A549 (cell line): Measurements from ENCODE around the gene OR51Q1. TPM values are rescaled to one million over a fixed set of nuclear protein-coding genes. Genes with fewer than 3 reads are reported as not detected.

Experiments used
- ATAC-seq, 2 experiments: fragments of 200-7000 bp in 1 of 2; fragments of >200 bp in 1 of 2; cut with Nextera tagmentation in 1 of 2; cut with Tn5 transposase in 1 of 2; 3 replicates each; pipeline versions ENCODE4 v1.8.0 to v1.9.1; 2018 to 2020; ENCODE audit warnings: mild to moderate bottlenecking in 1 of 2, moderate library complexity in 1 of 2
- CTCF ChIA-PET: fragments of 300-600 bp; sonication (Branson Sonifier 250); formaldehyde crosslinking; extraction: SDS; loops from one replicate; lab custom pipeline; 2021; ENCODE audit warnings: antibody characterized with exemption, inconsistent platforms; lab: Yijun Ruan, JAX
- POLR2A ChIA-PET: fragments of 350-600 bp; formaldehyde crosslinking; extraction: SDS; loops from one replicate; lab custom pipeline; 2021; ENCODE audit warnings: antibody characterized with exemption, inconsistent platforms; lab: Yijun Ruan, JAX
- DNase-seq, 2 experiments: peaks; one replicate each; pipeline versions ENCODE4 v3.0.0 to v3.0.0-alpha.2; 2011 to 2016; ENCODE audit warnings: low read depth in 1 of 2, low spot score in 1 of 2
- FAIRE-seq: peaks from 2 replicates; lab custom pipeline; 2011; peaks lifted over from hg19 to GRCh38; lab: Jason Lieb, UNC
- H3K27ac ChIP-seq, 2 experiments: fragments of >200 bp; sonication (Bioruptor Twin); formaldehyde crosslinking; 3 replicates each; pipeline ENCODE4 v1.5.1; 2016 to 2017
- H3K4me1 ChIP-seq: fragments of >200 bp; sonication (Bioruptor Twin); formaldehyde crosslinking; 3 replicates; pipeline ENCODE4 v1.6.1; 2016
- H3K4me2 ChIP-seq: fragments of >200 bp; sonication (Bioruptor Twin); formaldehyde crosslinking; 3 replicates; pipeline ENCODE4 v1.6.1; 2016
- H3K4me3 ChIP-seq: fragments of >200 bp; sonication (Bioruptor Twin); formaldehyde crosslinking; 3 replicates; pipeline ENCODE4 v1.5.1; 2016
- H3K9me3 ChIP-seq: fragments of >200 bp; sonication (Bioruptor Twin); formaldehyde crosslinking; 3 replicates; pipeline ENCODE4 v1.6.1; 2016
- CHD2 ChIP-seq: fragments of 150-350 bp; IDR thresholded peaks from 2 replicates; pipeline ENCODE4 v1.6.1; 2014; ENCODE audit warnings: low read length; ENCODE audit not compliant: partially characterized antibody
- CHD4 ChIP-seq: fragments of 200-600 bp; sonication (generic); IDR thresholded peaks from 2 replicates; pipeline ENCODE4 v1.6.1; 2016; ENCODE audit warnings: antibody characterized with exemption, mild to moderate bottlenecking, borderline replicate concordance
- EHF ChIP-seq: fragments of 250-450 bp; sonication (Bioruptor Pico); IDR thresholded peaks from 2 replicates; pipeline ENCODE4 v1.5.0; 2020; ENCODE audit warnings: mild to moderate bottlenecking
- FOXS1 ChIP-seq: fragments of 250-450 bp; sonication (Bioruptor Pico); IDR thresholded peaks from 2 replicates; pipeline ENCODE4 v1.5.0; 2020; ENCODE audit warnings: mild to moderate bottlenecking, moderate library complexity
- GATA3 ChIP-seq: IDR thresholded peaks from 2 replicates; pipeline ENCODE4 v1.6.1; 2012; ENCODE audit warnings: borderline replicate concordance
- HOXB13 ChIP-seq: fragments of 250-450 bp; sonication (Bioruptor Pico); IDR thresholded peaks from 2 replicates; pipeline ENCODE4 v1.5.0; 2020; ENCODE audit warnings: low read depth, mild to moderate bottlenecking, moderate library complexity
- JUNB ChIP-seq: fragments of >200 bp; sonication (Bioruptor Twin); formaldehyde crosslinking; IDR thresholded peaks from 2 replicates; pipeline ENCODE4 v1.6.1; 2016
- KDM1A ChIP-seq: fragments of 200-600 bp; sonication (generic); IDR thresholded peaks from 2 replicates; pipeline ENCODE4 v1.6.1; 2016; ENCODE audit warnings: low read depth, mild to moderate bottlenecking
- MAFK ChIP-seq: fragments of 450-650 bp; IDR thresholded peaks from 2 replicates; pipeline ENCODE4 v1.6.1; 2014; ENCODE audit not compliant: partially characterized antibody
- MYC ChIP-seq: IDR thresholded peaks from 2 replicates; pipeline ENCODE4 v1.6.1; 2012; ENCODE audit warnings: mild to moderate bottlenecking, inconsistent platforms, low read length, improper control_type of control experiment, borderline replicate concordance
- NR3C1 ChIP-seq: fragments of >200 bp; sonication (Bioruptor Twin); formaldehyde crosslinking; IDR thresholded peaks from 3 replicates; pipeline ENCODE4 v1.6.1; 2017
- PHF8 ChIP-seq: fragments of 200-600 bp; sonication (generic); IDR thresholded peaks from 2 replicates; pipeline ENCODE4 v1.6.1; 2016; ENCODE audit warnings: low read depth, mild to moderate bottlenecking, antibody characterized with exemption, moderate library complexity, borderline replicate concordance
- RAD21 ChIP-seq, 2 experiments: fragments of >200 bp in 1 of 2; sonication (Bioruptor Twin) in 1 of 2; formaldehyde crosslinking in 1 of 2; IDR thresholded peaks in 1 of 2; conservative IDR thresholded peaks in 1 of 2; 2 replicates in 1 of 2; 3 replicates in 1 of 2; pipeline ENCODE4 v1.6.1; 2012 to 2018; ENCODE audit warnings: inconsistent platforms in 1 of 2
- RCOR1 ChIP-seq: fragments of 150-350 bp; IDR thresholded peaks from 2 replicates; pipeline ENCODE4 v1.6.1; 2014; ENCODE audit warnings: antibody characterized with exemption, low read length, low read depth
- RFX5 ChIP-seq: fragments of 450-650 bp; IDR thresholded peaks from 2 replicates; pipeline ENCODE4 v1.7.1; 2014; ENCODE audit warnings: antibody characterized with exemption, mild to moderate bottlenecking, moderate library complexity
- RNF2 ChIP-seq: fragments of 200-600 bp; sonication (generic); IDR thresholded peaks from 2 replicates; pipeline ENCODE4 v1.6.1; 2016; ENCODE audit warnings: low read depth, mild to moderate bottlenecking, antibody characterized with exemption, moderate library complexity, borderline replicate concordance
- SMC3 ChIP-seq: fragments of >200 bp; sonication (Bioruptor Twin); formaldehyde crosslinking; IDR thresholded peaks from 3 replicates; pipeline ENCODE4 v1.6.1; 2018; ENCODE audit warnings: inconsistent platforms
- TP53 ChIP-seq: fragments of 250-450 bp; sonication (Bioruptor Pico); IDR thresholded peaks from 2 replicates; pipeline ENCODE4 v1.5.0; 2021; ENCODE audit warnings: mild to moderate bottlenecking, moderate library complexity
- ZSCAN20 ChIP-seq: fragments of 250-450 bp; sonication (Bioruptor Pico); IDR thresholded peaks from 2 replicates; pipeline ENCODE4 v1.8.0; 2022; ENCODE audit warnings: mild to moderate bottlenecking, moderate library complexity
- WGBS: methylation state at CpG from one replicate; pipeline ENCODE4 v1.1.6; 2017; ENCODE audit errors: missing lambda C conversion rate; 5-methylcytosine and 5-hydroxymethylcytosine counted together
- polyA plus RNA-seq, 4 experiments: library from polyadenylated mRNA; depleted of rRNA in 3 of 4; stranded (reverse); fragments of >200 nt; fragmentation: RNase III in 1 of 4; extraction: RNeasy Plus Mini Kit Qiagen cat#74134 plus additional on column Dnase treatment in 1 of 4; gene quantifications; 2 replicates in 3 of 4; 3 replicates in 1 of 4; pipeline ENCODE4 v1.2.3, GENCODE V29; 2011 to 2017
- TF ChIP-seq, protein P1 (sequence below): fragments of 200-600 bp; sonication (generic); IDR thresholded peaks from 2 replicates; pipeline ENCODE4 v1.6.1; 2016; ENCODE audit warnings: antibody characterized with exemption, mild to moderate bottlenecking, moderate library complexity
- TF ChIP-seq, protein P2 (sequence below): fragments of >200 bp; sonication (Bioruptor Twin); formaldehyde crosslinking; IDR thresholded peaks from 3 replicates; pipeline ENCODE4 v1.5.1; 2016
- TF ChIP-seq, protein P3 (sequence below): fragments of 150-350 bp; IDR thresholded peaks from 2 replicates; pipeline ENCODE4 v1.6.1; 2014; ENCODE audit warnings: low read depth, mild to moderate bottlenecking, low read length
- TF ChIP-seq, protein P4 (sequence below): fragments of >200 bp; sonication (Bioruptor Twin); formaldehyde crosslinking; IDR thresholded peaks from 2 replicates; pipeline ENCODE4 v1.6.1; 2016
- TF ChIP-seq, protein P5 (sequence below): IDR thresholded peaks from 2 replicates; pipeline ENCODE4 v1.6.1; 2012

OR51Q1 gene
- polyA plus RNA-seq, 2 of the 4 experiments (the other 2 are of a cell fraction) = not detected

DNA sequence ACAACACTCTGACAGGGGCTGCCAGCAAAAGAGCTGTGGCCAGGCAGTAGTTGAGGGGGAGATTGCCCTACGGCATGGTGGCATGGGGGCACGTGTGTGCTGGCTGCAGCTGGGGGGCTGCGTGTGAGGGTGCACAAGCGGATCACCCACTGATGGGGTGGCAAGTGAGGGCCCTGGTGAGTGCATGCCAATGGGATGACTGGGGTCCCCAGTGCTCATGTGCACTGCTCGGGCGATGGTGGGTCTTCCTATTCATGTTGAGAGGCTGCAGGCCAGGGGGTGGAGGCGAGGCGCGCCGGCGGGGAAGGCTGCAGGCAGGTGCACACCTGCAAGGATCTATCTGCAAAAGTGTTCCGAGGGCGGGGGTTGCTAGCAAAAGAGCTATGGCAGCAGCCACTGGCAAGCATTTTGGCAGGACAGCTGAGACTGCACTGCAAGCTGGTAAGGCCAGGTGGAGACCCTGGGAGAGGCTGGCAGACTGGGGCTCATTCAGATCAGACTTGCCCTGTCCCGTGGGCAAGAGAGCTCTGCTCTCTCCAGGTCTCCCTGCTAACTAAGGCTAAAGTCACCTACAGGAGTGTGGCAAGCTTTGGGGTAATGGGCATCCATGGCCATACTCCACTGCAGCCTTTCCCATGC lies 39.2 kb downstream of the OR51Q1 start:
- DNase-seq (no peak), ATAC-seq (no peak), FAIRE-seq (no peak)
- TF ChIP-seq ZSCAN20 (no peak), MAFK (no peak), EHF (CRISPR knock-in tag) (no peak), JUNB (no peak), RAD21 (conservative IDR thresholded peaks at IDR 0.05 in 1 of 2, IDR thresholded peaks at IDR 0.05 in 1 of 2) (no peak), KDM1A (no peak), RCOR1 (no peak), SMC3 (no peak), CHD4 (no peak), NR3C1 (no peak)
- TF ChIP-seq, protein P1, sequence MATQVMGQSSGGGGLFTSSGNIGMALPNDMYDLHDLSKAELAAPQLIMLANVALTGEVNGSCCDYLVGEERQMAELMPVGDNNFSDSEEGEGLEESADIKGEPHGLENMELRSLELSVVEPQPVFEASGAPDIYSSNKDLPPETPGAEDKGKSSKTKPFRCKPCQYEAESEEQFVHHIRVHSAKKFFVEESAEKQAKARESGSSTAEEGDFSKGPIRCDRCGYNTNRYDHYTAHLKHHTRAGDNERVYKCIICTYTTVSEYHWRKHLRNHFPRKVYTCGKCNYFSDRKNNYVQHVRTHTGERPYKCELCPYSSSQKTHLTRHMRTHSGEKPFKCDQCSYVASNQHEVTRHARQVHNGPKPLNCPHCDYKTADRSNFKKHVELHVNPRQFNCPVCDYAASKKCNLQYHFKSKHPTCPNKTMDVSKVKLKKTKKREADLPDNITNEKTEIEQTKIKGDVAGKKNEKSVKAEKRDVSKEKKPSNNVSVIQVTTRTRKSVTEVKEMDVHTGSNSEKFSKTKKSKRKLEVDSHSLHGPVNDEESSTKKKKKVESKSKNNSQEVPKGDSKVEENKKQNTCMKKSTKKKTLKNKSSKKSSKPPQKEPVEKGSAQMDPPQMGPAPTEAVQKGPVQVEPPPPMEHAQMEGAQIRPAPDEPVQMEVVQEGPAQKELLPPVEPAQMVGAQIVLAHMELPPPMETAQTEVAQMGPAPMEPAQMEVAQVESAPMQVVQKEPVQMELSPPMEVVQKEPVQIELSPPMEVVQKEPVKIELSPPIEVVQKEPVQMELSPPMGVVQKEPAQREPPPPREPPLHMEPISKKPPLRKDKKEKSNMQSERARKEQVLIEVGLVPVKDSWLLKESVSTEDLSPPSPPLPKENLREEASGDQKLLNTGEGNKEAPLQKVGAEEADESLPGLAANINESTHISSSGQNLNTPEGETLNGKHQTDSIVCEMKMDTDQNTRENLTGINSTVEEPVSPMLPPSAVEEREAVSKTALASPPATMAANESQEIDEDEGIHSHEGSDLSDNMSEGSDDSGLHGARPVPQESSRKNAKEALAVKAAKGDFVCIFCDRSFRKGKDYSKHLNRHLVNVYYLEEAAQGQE = no peak
- TF ChIP-seq, protein P2, sequence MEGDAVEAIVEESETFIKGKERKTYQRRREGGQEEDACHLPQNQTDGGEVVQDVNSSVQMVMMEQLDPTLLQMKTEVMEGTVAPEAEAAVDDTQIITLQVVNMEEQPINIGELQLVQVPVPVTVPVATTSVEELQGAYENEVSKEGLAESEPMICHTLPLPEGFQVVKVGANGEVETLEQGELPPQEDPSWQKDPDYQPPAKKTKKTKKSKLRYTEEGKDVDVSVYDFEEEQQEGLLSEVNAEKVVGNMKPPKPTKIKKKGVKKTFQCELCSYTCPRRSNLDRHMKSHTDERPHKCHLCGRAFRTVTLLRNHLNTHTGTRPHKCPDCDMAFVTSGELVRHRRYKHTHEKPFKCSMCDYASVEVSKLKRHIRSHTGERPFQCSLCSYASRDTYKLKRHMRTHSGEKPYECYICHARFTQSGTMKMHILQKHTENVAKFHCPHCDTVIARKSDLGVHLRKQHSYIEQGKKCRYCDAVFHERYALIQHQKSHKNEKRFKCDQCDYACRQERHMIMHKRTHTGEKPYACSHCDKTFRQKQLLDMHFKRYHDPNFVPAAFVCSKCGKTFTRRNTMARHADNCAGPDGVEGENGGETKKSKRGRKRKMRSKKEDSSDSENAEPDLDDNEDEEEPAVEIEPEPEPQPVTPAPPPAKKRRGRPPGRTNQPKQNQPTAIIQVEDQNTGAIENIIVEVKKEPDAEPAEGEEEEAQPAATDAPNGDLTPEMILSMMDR = no peak
- TF ChIP-seq, protein P3, sequence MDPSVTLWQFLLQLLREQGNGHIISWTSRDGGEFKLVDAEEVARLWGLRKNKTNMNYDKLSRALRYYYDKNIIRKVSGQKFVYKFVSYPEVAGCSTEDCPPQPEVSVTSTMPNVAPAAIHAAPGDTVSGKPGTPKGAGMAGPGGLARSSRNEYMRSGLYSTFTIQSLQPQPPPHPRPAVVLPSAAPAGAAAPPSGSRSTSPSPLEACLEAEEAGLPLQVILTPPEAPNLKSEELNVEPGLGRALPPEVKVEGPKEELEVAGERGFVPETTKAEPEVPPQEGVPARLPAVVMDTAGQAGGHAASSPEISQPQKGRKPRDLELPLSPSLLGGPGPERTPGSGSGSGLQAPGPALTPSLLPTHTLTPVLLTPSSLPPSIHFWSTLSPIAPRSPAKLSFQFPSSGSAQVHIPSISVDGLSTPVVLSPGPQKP = no peak
- TF ChIP-seq, protein P4, sequence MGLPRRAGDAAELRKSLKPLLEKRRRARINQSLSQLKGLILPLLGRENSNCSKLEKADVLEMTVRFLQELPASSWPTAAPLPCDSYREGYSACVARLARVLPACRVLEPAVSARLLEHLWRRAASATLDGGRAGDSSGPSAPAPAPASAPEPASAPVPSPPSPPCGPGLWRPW = no peak
- WGBS = 30% methylated on average over 11 of the region's 14 CpGs
- Histone ChIP-seq H3K4me3 (no peak overlapping the region), H3K27ac (no peak overlapping the region), H3K4me2 (no peak overlapping the region), H3K4me1 (no peaks in the 10 kb centered on the region), H3K9me3 (no peaks in the 10 kb centered on the region)
- ChIA-PET POLR2A (no interaction called here), CTCF (interaction anchor here (1.1 kb wide), 1 partner anchor 12 kb away, joined by 3 read pairs; the partner anchor contains the start of gene OR51I2)

DNA sequence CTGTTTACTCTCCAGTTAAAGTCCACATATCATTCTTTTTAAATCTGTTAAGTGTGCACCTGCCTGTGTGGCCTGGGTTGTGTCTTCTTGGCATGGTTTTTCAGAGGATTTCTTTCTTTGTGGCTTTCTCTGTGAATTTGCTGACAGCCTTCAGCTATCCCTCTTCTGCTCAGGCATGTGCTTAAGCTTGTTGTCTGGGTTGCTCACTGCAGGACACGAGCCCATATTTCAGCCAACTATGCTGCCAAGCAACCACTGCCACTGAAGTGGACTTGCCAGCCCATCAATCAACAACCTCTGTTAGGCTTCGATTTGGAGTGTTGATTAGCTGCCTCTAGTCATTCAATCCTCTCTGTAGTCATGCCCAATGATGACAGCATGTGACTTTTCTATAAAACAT lies 45.6 kb downstream of the OR51Q1 start:
- no peak overlapping the region for H3K4me2 ChIP-seq
- H3K9me3 ChIP-seq = no peaks in the 10 kb centered on the region
- FAIRE-seq (no peak), DNase-seq (no peak), ATAC-seq (no peak)
- CTCF ChIA-PET = interaction anchor here (1.9 kb wide), 1 partner anchor 9 kb away, joined by 9 read pairs; no protein-coding TSS in a partner anchor
- H3K4me3 ChIP-seq = no peak overlapping the region
- H3K4me1 ChIP-seq = no peaks in the 10 kb centered on the region
- POLR2A ChIA-PET = no interaction called here
- WGBS = 3% methylated on average over 2 of the region's 2 CpGs
- H3K27ac ChIP-seq = no peak overlapping the region
- TF ChIP-seq PHF8 = no peak
- TF ChIP-seq JUNB = no peak
- no peak for TF ChIP-seq FOXS1 (CRISPR knock-in tag)
- TF ChIP-seq, protein P5, sequence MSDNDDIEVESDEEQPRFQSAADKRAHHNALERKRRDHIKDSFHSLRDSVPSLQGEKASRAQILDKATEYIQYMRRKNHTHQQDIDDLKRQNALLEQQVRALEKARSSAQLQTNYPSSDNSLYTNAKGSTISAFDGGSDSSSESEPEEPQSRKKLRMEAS = no peak
- no peak for TF ChIP-seq TP53 (CRISPR knock-in tag)
- TF ChIP-seq HOXB13 (CRISPR knock-in tag) = no peak
- no peak for TF ChIP-seq ZSCAN20
- no peak for TF ChIP-seq RCOR1
- TF ChIP-seq, protein P2 = no peak
- no peak for TF ChIP-seq RNF2
- TF ChIP-seq RFX5 = no peak
- TF ChIP-seq CHD2 = no peak
- TF ChIP-seq GATA3 = no peak
- no peak for TF ChIP-seq MYC
- TF ChIP-seq, all 56 proteins: peak for 0
